Forelimb muscle (tissue), 1 donor: ENCODE data around the gene DYNLT2. TPM values are rescaled to one million over a fixed set of nuclear protein-coding genes. Genes with fewer than 3 reads are reported as not detected.

Source experiments
- DNase-seq: peaks from one replicate; pipeline ENCODE4 v3.0.0-alpha.2; 2013; ENCODE audit warnings: low read depth
- polyA plus RNA-seq: library from polyadenylated mRNA; unstranded; fragments of 120-200 nt; gene quantifications from one replicate; pipeline ENCODE4 v1.2.1, GENCODE V29; 2013; ENCODE audit not compliant: insufficient read length

DYNLT2 gene
- polyA plus RNA-seq, 1 donor: 2.9 TPM

- no peak for DNase-seq
Observed at GRCh38 chr6:169738976-169739529, 12.3 kb downstream of the DYNLT2 start.

GRCh38 chr6:169738204-169738975 lies 13.0 kb downstream of the DYNLT2 start:
- no peak for DNase-seq

GRCh38 chr6:169729961-169730360 lies 21.4 kb downstream of the DYNLT2 start:
- no peak for DNase-seq

GRCh38 chr6:169726963-169727362 lies 24.4 kb downstream of the DYNLT2 start:
- DNase-seq: no peak

- DNase-seq: no peak
Observed at GRCh38 chr6:169726049-169726400, 25.3 kb downstream of the DYNLT2 start.

- DNase-seq: no peak
Observed at GRCh38 chr6:169725125-169726048, 26.0 kb downstream of the DYNLT2 start.

GRCh38 chr6:169724494-169725124 lies 26.8 kb downstream of the DYNLT2 start, which contains the start of gene PHF10:
Gene PHF10, minus strand, starts transcription at chr6:169724500. Its CDS starts 569 bp downstream, at chr6:169723931.
- DNase-seq: no peak

GRCh38 chr6:169723991-169724493 lies 27.3 kb downstream of the DYNLT2 start:
- DNase-seq: no peak

GRCh38 chr6:169723200-169723909 lies 28.0 kb downstream of the DYNLT2 start:
- DNase-seq: no peak

- DNase-seq: no peak
Observed at GRCh38 chr6:169722362-169723199, 28.8 kb downstream of the DYNLT2 start.

GRCh38 chr6:169720207-169720855 lies 31.0 kb downstream of the DYNLT2 start:
- DNase-seq: no peak

- DNase-seq: no peak
Observed at GRCh38 chr6:169719117-169719516, 32.3 kb downstream of the DYNLT2 start.

- no peak for DNase-seq
Observed at GRCh38 chr6:169714595-169714994, 36.8 kb downstream of the DYNLT2 start.

- no peak for DNase-seq
Observed at GRCh38 chr6:169714178-169714577, 37.2 kb downstream of the DYNLT2 start.

GRCh38 chr6:169710009-169710408 lies 41.4 kb downstream of the DYNLT2 start:
- no peak for DNase-seq

GRCh38 chr6:169709293-169709692 lies 42.1 kb downstream of the DYNLT2 start:
- no peak for DNase-seq

GRCh38 chr6:169707772-169708171 lies 43.6 kb downstream of the DYNLT2 start:
- DNase-seq: no peak

GRCh38 chr6:169702840-169703246 lies 48.5 kb downstream of the DYNLT2 start:
- no peak for DNase-seq
